ENCODE data around the gene PEPD.

The PEPD gene

GRCh38 chr19:33462112-33462791, 59.3 kb downstream of the PEPD start:
- Histone ChIP-seq H3K79me2 (ENCODE audit: insufficient read depth, low read depth) (no peaks in the 10 kb centered on the region), H3K9ac (no peak overlapping the region), H3K36me3 (ENCODE audit: insufficient read depth) (no peaks in the 10 kb centered on the region), H2AFZ (ENCODE audit: low read depth) (no peak overlapping the region), H4K20me1 (ENCODE audit: insufficient read depth) (no peaks in the 10 kb centered on the region), H3K27ac (no peak overlapping the region), H3K4me2 (no peak overlapping the region), H3K4me1 (ENCODE audit: low read depth, poor library complexity, severe bottlenecking) (no peaks in the 10 kb centered on the region), H3K27me3 (ENCODE audit: insufficient read depth, low read depth) (no peaks in the 10 kb centered on the region), H3K4me3 (IDR thresholded peaks at IDR 0.05; ENCODE audit: insufficient read depth, low read depth, low read length) (no peak overlapping the region)
- TF ChIP-seq, protein P1, sequence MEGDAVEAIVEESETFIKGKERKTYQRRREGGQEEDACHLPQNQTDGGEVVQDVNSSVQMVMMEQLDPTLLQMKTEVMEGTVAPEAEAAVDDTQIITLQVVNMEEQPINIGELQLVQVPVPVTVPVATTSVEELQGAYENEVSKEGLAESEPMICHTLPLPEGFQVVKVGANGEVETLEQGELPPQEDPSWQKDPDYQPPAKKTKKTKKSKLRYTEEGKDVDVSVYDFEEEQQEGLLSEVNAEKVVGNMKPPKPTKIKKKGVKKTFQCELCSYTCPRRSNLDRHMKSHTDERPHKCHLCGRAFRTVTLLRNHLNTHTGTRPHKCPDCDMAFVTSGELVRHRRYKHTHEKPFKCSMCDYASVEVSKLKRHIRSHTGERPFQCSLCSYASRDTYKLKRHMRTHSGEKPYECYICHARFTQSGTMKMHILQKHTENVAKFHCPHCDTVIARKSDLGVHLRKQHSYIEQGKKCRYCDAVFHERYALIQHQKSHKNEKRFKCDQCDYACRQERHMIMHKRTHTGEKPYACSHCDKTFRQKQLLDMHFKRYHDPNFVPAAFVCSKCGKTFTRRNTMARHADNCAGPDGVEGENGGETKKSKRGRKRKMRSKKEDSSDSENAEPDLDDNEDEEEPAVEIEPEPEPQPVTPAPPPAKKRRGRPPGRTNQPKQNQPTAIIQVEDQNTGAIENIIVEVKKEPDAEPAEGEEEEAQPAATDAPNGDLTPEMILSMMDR (conservative IDR thresholded peaks at IDR 0.05; ENCODE audit: low read depth, low read length), result no peak

DNA sequence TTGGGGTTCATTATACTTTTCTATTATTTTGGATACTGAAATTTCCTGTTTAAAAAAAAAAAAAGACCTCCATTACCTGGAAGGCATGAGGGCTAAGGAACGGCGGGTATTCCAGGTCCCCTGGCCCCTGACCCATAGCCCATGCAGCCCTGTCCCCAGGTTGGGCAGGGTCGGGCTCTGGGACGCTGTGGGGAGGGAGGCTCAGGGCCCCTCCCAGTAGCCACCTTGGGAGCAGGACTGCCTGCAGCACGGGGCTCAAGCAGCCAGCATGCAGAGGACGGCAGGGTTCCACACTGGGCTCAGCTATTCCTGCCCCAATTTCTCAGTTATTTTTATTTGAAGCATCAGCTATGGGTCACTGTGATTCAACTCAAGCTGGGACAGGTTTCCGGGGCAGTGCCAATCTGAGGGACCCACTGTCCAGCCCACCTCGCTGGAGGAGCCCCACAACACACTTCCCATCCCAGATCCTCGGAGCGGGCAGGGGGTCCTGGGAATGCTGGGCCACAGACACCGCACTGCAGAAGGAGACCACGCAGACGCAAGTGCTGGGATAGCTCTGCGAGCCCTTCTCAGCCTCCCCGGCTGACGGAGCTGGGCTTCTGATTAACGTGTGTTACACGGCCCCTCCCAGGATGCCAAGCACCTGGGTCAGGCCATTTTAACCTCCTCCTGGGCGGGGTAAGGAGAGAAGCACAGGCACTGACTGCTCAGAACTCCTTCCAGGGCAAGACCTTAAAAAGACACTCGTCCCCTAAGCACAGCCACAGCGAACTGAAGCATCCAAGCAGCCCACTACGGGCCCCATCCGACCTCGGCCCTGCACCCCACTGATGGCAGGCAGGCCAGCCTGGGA, 60.1 kb downstream of the PEPD start:
- H2AFZ ChIP-seq (ENCODE audit: low read depth), result no peak overlapping the region
- H3K4me1 ChIP-seq (ENCODE audit: low read depth, poor library complexity, severe bottlenecking), result no peaks in the 10 kb centered on the region
- TF ChIP-seq, protein P1 (conservative IDR thresholded peaks at IDR 0.05; ENCODE audit: low read depth, low read length), result no peak
- H3K79me2 ChIP-seq (ENCODE audit: insufficient read depth, low read depth), result no peaks in the 10 kb centered on the region
- H3K27me3 ChIP-seq (ENCODE audit: insufficient read depth, low read depth), result no peaks in the 10 kb centered on the region
- H3K4me2 ChIP-seq, result no peak overlapping the region
- H3K27ac ChIP-seq, result no peak overlapping the region
- H3K4me3 ChIP-seq (IDR thresholded peaks at IDR 0.05; ENCODE audit: insufficient read depth, low read depth, low read length), result no peak overlapping the region
- H3K9ac ChIP-seq, result no peak overlapping the region
- H4K20me1 ChIP-seq (ENCODE audit: insufficient read depth), result no peaks in the 10 kb centered on the region
- H3K36me3 ChIP-seq (ENCODE audit: insufficient read depth), result no peaks in the 10 kb centered on the region

- no peaks in the 10 kb centered on the region for H3K36me3 ChIP-seq (ENCODE audit: insufficient read depth)
- H3K4me3 ChIP-seq (IDR thresholded peaks at IDR 0.05; ENCODE audit: insufficient read depth, low read depth, low read length), result no peak overlapping the region
- H3K9ac ChIP-seq, result no peak overlapping the region
- H3K27ac ChIP-seq, result no peak overlapping the region
- TF ChIP-seq, protein P1 (conservative IDR thresholded peaks at IDR 0.05; ENCODE audit: low read depth, low read length), result no peak
- H3K4me1 ChIP-seq (ENCODE audit: low read depth, poor library complexity, severe bottlenecking), result no peaks in the 10 kb centered on the region
- no peak overlapping the region for H3K4me2 ChIP-seq
- H4K20me1 ChIP-seq (ENCODE audit: insufficient read depth), result no peaks in the 10 kb centered on the region
- H2AFZ ChIP-seq (ENCODE audit: low read depth), result no peak overlapping the region
- H3K79me2 ChIP-seq (ENCODE audit: insufficient read depth, low read depth), result no peaks in the 10 kb centered on the region
- H3K27me3 ChIP-seq (ENCODE audit: insufficient read depth, low read depth), result no peaks in the 10 kb centered on the region
Observed at GRCh38 chr19:33460221-33460908, 61.2 kb downstream of the PEPD start.

DNA sequence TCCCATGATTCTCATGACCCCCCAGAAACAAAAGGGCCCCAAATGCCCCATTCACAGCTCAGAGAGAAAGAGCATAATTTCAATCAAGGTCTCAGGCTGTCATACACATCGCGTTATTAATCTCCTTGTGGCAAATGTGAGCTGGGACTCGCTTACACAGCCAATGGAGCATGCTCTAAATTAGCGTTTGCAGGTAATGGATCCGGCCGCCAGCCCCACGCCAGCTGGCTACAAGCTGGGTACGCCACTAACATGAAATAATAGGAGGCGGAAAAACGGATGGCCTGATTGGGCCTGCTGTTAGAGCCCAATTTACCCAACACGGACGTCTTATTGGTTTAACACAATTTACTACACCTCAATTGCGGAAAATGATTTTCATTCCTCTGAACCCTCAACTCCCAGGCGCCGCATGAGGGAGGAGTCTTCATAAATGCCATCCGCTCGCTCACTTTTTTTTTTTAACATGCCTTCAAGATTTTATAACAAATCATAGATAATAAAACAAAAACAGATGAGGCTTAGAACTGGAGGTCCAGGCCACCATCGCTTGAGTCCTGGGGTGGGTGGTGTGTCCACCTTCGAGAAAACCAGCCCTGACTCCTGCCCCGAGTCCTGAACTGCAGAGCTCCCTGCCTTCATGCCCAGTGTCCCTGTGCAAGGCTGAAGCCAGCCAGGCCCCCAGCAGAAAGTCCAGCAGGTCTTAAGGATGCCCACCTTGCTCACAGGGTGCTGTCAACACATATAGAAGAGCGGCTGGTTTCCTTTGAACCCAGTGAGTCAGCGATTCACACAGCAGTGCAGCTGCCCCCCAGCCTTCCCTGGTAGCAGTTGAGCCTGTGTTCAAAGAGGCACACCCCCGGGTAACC, 62.1 kb downstream of the PEPD start:
- no peaks in the 10 kb centered on the region for H3K79me2 ChIP-seq (ENCODE audit: insufficient read depth, low read depth)
- no peak overlapping the region for H3K4me2 ChIP-seq
- no peaks in the 10 kb centered on the region for H4K20me1 ChIP-seq (ENCODE audit: insufficient read depth)
- TF ChIP-seq, protein P1 (conservative IDR thresholded peaks at IDR 0.05; ENCODE audit: low read depth, low read length), result no peak
- no peak overlapping the region for H3K4me3 ChIP-seq (IDR thresholded peaks at IDR 0.05; ENCODE audit: insufficient read depth, low read depth, low read length)
- H3K4me1 ChIP-seq (ENCODE audit: low read depth, poor library complexity, severe bottlenecking), result no peaks in the 10 kb centered on the region
- no peak overlapping the region for H3K27ac ChIP-seq
- no peak overlapping the region for H3K9ac ChIP-seq
- no peak overlapping the region for H2AFZ ChIP-seq (ENCODE audit: low read depth)
- H3K27me3 ChIP-seq (ENCODE audit: insufficient read depth, low read depth), result no peaks in the 10 kb centered on the region
- H3K36me3 ChIP-seq (ENCODE audit: insufficient read depth), result no peaks in the 10 kb centered on the region
